Amniotic stem cell (primary cell): Measurements from ENCODE around the gene NPAS2.
A peak's percentile ranks its signal among the peaks of the same experiment; 100 is the strongest.

Experiments used
- DNase-seq: peaks from one replicate; lab custom pipeline; 2025; lab: John Stamatoyannopoulos, UW

NPAS2 gene

DNA sequence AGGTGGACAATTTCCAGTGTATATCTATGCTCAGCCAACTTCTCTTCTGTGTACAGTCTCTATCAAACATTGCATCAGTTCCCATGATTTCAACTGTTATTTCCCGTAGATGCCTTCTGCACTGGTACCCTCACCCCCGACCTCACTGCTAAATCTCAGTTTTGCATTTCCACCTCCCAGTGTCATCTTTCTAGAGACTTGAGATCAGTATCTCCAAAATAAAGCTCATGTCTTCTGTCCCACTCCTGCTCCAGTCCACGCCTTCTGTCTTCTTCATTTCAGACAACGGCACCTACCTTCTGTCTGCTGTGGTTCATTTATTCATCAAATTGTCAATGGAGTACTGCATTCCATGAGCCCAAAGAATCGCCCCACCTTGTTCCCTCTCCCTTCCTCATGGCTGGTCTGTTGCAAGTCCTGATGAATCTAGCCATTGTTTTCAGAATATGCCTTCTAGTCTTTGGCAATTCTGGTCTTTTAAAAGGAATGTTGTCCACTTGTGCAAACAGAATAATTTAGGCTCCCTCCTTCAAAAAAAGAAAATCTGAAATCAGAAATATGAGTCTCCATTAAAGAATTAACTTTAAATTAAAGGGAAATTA, 23.3 kb upstream of the NPAS2 start:
- DNase-seq, result no peak

DNA sequence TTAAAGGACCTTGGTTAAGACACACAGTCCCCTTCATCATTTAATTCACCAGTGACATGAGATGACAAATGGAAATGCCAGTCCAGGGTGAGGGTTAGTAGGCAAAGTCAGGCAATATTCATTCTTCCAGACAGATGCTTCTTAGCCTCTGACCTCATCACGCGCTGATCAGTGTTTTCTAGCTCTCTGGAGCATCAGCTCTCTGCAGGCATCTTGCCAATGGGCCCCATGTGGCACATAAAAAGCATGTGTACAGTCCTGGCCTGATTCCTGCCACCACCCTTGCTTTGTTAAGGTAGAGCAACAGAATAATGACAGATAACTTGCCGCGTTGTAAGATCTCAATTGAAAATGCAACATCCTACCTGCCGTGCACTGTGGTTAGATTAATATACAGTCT, 20.3 kb upstream of the NPAS2 start:
- no peak for DNase-seq

DNA sequence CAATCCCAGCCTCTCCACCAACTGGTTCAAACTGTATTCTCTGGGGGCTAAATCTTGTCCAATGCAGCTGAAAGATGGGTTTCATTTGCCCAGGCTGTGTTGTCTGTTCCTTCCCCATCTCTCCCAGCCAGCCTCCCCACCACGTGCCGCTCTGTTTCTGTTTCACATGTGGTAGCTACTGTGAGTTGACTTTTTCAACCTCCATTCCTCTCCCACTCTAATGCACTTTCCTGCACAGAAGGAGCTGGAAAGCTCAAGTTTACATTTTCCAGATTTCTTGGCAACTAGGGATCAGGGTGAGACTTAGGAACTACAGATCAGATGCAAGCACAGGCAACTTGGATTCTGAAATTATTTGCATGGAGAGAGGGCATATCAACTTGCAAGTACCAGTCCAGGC, 19.0 kb upstream of the NPAS2 start:
- DNase-seq, result no peak

DNA sequence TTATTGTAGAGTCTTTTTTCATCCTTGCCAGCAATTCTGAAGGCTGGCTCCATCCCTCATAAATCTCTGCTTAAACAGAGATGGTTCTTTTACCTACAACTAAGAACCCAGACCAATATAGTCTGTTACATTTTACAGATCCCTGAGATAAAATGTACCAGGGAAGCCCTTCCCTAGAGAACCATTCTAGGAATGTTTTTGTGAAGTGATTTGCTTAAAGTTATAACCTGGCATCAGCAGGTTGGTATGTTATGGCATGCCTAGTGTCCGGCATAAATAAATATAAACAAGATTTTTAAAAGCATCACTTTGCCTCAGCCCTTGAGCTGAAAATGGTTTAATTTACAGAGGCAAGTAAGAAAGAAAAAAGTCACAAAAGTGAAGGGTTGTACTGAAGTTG, 18.5 kb upstream of the NPAS2 start:
- no peak for DNase-seq

DNA sequence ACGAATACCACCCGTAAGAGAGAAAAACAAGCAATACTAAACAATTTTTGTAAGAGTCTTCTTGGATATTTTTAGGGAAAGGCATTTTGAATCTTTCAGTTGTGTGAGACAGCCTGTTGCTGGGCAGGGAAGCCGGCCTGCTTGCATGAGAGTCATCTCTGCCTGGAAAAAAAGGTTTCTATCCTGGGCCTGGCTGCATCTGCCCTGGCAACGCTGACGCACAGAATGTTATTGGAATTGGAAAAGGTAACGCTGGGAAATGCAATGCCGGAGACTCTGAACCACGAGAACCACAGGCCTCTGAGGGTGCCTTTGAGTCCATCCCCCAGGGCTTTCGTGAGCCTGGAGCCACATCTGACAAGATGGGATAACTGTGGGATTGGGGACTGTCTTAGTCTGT, 17.9 kb upstream of the NPAS2 start:
- DNase-seq, result no peak

DNA sequence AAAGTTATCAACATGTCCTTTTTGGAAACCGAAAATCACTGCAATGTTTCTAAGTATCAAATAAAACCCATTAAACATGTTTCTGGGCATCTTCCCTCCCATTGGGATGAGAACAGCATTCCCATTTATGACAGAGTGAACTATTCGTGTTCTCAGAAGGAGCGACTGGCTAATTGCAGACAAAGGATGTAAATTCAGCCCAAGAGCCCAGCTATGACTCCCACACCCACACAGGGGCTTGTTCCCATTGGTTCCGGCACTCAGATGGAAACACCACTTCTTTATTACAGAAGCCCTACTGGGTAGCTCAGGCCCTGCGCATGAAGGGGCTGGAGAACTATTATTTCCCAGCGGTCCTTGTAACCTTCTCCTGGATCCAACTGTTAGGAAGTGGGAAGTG, 16.6 kb upstream of the NPAS2 start:
- DNase-seq, result no peak

DNA sequence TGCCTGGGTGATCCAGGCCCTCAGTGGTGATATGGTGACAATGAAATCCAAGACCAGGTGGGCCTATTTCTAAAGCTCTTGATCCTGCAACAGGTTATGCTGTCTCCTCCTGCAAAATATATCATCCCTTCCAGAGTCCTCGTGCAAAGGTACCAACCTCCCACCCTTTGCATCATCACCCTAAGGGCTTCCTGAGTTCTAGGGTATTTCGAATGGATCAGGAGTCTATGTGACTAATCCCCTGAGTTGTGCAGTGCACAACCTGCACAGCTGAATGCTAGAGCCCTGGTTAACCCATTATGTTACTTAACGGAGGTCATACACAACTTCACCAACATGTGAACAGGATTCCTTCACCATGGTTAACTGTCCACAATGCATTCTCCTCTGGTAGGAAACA, 13.4 kb upstream of the NPAS2 start:
- no peak for DNase-seq

DNA sequence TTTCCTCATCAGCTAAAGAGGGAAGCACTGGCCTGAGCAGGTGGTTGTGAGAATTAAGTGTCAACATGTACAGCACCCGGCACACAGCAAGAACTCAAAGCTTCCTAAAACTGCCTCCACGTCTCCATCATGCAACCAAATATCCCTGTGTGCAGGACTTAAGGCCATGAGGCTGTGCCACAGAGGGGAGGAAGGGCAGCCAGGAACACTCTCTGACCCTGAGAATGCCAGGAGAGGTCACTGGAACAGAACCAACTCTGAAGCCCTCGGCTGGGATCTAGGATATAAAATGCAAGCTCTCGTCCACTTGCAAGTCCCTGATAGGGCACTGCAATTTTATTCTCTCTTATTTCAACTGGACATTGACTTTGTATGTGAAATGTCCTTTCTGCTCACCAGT, 12.2 kb upstream of the NPAS2 start:
- DNase-seq, result no peak

DNA sequence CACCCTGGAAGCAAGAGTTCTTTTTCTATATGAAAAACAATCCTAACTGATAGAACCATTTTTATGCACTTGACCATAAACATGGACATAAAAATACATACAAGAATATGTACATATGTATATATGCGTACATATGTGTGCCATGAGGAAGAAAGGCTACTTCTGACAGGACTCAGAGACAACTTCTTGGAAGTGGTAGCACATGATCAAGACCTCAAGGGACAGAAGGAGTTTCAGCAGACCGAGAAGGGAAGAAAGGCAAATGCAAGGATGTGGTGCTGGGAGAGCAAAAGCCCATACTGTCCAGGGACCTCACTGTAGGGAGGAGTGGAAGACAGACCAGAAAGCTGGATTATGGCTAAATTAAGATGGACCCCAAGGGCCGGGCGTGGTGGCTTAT, 11.4 kb upstream of the NPAS2 start:
- DNase-seq, result no peak

DNA sequence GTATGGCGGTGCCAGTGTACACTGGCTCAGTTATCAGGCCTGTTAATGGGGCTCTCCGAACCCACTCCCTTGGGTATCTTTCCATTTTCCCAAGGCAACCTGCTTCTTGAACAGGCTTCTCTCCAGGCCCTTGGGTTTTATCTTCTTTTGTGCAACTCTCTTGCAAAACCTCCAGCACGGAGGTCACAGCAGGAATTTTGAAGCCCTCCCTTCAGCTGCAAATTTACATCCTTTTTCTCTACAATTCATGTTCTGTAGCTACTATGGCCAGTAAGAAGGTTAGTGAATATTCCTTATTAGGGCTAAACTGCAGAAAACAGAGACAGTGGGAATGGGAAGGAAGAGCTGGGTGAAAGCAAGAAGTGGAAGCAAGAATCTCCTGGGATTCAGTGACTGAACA, 10.4 kb upstream of the NPAS2 start:
- DNase-seq, result no peak

DNA sequence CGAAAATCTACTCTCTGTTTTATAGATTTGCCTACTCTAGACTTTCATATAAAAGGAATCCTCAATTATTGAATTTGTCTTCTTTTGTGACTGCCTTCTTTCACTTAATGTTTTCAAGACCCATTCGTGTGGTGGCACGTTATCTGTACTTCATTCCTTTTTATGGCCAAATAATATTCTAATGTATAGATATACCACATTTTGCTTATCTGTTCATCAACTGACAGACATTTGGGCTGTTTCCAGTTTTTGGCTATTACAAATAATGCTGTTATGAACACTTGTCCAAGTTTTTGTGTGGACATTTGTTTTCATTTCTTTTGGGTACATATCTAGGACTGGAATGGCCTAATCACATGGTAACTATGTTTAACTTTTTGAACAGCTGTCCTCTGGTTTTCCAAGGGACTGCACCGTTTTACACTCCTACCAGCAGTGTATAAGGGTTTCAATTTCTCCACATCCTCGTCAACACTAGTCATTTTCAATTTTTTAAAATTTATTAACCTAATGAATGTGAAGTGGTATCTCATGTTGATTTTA, 9.3 kb upstream of the NPAS2 start:
- DNase-seq, result no peak

DNA sequence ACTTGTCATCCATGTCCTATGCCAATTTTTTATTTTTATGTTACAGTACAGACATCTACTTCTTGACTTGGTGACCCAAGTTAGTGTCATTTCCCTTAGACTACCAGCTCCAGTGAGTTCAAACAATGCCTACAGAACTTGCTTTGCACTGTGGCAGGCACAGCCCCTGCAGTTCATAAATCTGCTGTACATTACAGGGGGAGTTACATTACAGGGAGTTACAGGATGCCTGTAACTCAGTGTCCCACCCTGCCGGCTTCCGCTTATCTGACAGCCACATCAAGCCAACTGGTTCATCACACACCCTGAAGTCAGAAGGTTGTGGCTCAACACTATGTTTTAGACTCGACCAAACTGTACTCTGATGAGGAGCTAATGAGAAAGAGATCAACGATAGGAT, 7.8 kb upstream of the NPAS2 start:
- DNase-seq, result no peak

DNA sequence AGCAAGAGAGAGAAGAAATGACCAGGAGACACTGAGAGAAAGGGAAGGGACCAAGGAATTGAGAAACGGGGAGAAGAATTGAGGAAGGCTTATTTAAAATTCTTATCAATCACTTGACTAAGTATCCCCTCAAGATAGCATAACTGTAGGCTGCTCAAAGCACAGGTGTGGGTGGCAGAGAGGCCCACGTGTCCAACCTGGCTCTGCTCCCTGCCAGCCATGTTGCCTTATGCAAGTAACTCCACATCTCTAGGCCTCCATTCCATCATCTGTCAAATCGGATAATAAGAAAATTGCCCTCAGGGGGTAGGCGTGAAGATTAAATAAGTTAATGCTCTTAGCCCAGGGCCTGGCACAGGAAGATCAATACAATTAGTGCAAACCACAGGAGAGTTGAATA, 7.4 kb upstream of the NPAS2 start:
- no peak for DNase-seq

DNA sequence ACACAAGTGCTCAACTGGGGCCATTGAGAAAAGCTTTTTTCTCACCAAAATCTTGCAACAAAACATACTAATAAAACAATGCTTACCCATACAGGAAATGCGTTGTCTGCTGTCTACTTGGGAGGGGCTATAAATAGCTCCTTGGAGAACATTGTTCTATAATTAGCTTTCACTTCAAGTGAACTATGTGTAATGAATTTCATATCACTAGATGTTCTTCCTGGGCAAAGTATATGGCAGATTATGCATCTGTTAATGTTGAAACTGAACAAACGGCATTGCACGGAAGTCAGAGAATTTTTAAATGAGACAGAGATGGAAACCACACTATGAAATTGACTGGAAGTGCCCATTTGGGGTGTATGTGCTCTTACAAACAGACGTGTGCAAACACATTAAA, 6.4 kb upstream of the NPAS2 start:
- DNase-seq, result no peak

DNA sequence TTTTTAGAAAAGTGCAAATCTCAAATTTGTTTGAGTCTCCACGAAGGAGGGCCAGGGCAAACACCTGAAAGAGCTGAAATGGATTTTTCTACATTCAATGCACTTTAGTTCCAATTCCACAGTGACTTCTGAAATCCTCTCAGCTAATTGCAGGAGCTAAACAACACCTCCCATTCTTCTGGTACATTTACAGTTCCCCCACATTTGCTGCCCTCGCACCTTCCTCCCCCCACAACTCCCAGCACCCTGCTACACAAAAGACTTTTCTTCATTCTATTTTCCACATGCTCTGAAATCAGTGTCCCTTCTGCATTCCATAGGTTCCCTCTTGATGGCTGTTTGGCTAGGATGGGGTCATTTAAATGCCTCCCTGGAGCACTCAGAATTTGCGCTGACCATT, 5.9 kb upstream of the NPAS2 start:
- no peak for DNase-seq

DNA sequence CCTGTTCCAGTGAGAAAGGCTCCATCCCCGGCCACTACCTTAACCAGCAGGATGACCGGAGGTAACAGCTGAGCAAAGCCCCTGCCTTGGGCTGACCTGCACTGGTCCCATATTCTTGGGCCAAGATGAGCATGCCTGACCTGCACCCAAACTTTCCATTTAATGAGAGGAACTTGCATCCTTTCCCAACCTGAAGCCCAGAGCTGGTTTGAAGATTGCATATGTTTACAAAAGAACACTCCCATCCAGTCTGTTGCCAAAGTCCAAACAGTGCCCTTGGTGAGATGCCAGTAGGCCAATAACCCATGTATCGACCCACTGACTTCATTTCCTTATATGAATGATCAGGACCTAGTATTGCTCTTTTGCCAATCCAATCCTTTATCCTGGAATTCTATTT, 5.5 kb upstream of the NPAS2 start:
- no peak for DNase-seq

DNA sequence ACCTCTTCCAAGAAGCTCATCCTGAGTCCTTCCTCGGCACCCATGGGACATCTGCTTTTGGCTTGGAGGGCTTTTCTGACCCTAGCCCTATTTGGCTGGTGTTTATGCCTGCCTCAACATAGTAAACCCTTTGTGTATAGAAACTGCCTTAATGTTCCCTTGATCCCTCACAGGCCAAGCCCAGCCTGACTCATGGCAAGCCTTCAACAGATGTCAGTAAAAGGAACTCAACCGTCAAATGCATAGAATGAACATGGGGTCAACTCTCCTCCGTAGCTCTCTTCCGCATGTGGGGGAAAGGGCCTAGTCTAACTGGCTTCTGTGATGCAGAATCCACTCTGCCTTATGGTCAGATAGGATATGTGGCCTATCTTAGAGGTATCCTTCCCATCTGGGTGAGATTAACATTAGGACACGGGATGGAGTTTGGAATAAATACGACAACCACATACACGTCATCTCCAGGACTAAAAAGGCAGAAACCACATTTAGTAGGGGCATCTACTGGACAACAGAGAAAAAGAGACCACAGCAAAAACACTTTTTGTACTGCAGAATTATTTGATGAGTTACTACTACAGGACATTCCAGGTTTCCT, 2.5 kb upstream of the NPAS2 start:
- no peak for DNase-seq

DNA sequence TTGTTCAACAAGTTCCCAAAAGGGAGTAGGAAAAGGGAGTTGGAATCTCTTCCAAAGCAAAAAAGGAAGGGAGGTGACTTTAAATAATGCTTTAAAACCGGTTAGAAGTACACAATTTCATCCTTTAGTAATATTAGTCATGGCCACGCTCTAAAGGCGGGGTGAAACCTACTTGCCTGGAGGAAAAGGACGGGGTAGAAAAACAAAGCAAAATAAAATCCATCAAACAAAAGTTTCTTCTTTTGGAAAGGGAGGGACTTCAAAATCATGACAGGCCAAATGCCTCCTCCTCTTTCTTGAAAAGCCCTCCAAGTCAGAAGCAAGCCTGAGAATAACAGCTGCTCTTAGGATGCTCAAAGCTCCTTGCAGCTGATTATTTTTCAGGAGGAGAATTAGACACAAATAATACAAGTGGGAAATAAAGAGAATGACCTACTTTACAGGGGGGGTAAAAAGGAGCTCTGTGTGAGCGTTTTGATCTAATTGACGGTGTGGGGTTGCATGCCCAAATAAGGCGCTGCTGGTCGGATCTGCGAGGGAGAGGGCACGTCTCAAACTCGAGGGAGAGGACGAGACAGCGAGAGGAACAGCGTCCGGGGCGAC, 1.8 kb upstream of the NPAS2 start:
- DNase-seq, result no peak

DNA sequence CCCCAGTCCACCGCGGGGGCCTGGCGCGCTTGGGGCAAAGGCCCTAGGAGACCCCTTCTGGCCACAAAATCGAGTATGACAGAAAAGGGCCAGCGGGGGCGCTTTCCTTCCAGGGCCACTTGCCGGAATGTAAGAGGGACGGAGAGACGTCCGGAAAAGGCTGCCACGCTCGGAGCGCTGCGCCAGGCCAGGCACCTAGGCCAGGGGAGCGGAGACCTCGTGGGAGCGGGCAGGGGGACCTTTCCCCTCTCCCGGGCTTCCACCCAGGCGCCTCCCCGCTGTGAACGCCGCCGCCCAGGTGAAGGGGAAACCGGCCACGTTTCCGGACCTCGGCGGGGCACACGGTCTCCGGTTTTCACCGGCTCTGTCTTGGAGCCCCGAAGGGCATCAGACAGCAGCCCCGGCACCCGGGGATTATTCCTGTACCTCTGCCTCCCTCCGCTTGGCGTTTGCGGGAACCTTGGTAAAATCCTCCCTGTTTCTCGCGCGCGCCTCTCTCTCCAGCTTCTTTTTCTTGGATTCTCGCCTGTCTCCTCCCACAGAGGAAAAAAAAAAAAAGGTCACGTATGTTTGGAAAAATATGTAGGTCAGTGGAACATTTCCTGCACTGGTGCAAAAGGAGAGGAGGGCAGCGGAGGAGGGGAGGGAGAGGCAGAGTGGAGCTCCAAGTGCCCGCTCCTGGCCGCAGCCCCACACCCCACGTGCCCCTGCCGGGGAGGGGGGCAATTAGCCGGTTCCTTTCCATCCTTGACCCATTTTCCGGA, 1.2 kb upstream of the NPAS2 start:
- peak; percentile 35 for DNase-seq

DNA sequence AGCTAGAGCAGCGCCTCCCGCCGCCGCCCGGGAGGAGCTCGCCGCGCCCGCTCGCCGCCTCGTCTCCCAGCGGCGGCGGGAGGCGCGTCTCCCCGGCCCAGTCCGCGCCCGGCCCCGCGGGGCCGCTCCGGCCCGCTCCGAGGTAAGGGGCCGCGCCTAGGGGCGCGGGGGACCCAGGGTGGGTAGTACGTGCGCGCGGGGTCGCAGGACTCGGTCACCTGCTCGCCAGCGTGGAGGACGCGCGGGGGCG, 259 bp downstream of the NPAS2 start:
- DNase-seq, result no peak

DNA sequence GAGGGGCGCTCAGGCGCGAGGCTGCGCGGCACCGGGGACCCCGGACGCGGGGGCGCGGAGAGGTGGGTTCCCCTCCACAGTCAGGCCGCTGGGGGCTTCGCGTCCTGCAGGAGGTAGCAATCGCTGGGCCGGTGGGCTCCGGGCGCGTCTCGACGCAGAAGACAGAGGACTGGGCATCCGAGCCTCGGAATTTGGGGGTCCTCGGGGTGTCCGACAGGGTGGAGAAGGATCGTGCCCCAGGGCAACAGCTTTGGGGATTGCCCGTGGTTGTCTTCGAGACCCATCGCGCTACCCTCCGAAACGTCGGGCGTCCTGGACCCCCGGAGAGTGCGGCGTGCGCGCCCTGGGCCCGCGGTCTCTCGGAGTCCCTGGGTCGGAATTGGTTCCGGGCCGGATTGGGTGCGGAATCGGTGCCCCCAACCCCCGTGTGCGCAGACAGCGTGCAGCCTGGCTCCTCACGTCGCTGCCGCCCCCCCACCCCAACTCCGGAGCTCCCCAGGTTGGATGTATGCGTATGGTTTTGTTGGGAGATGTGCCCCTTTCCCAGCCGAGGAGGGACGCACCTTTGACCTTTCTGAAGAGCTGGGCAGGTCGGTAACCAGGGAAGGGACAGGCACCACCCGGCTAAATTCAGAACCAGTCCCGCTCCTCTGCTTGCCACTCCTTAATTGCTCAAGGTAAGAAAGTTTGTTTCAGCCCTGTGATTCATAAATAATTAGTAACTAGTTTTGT, 750 bp downstream of the NPAS2 start:
- no peak for DNase-seq

DNA sequence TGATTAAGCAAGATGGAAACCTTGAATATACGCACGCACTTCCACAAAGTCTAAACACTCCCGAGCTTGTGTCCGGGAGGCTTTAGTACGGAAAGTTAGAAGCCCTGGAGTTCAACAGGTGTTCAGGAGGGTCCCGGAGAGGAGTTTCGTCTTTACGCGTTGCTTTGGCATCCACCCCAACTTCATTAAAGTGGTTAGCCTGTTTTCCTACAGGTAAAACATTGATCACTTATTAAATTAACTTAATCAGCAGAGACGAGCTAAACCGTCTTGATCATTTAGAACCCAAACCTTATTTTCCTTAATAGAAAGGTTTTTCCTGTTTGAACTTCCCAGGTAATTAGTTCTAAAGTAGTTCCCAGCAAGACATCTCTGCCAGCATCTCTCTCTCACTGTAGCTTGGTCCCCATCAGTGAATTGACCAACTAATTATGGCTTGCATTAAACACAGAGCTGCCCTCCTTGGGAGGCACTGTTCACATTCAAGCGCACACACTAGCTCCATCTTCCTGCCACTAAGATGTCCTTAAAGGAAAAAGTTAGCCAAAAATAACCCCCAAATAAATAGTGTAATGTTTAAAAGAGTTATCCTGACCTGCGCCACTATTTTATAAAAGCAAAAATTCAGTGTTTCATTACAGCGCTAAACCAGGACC, 1.4 kb downstream of the NPAS2 start:
- DNase-seq, result no peak
